Fibroblast of lung (primary cell): Measurements from ENCODE around the gene CAPZB.

Experiments used
- CTCF ChIP-seq, 2 donors: IDR thresholded peaks in 1 of 2; conservative IDR thresholded peaks in 1 of 2; 1 replicate in 1 of 2; 2 replicates in 1 of 2; pipeline ENCODE4 v1.5.1; 2011 to 2012; ENCODE audit warnings: low read length in 2 of 2, control low read depth in 1 of 2, inconsistent platforms in 1 of 2, low read depth in 1 of 2, mild to moderate bottlenecking in 1 of 2
- EZH2 ChIP-seq: IDR thresholded peaks from 2 replicates; pipeline ENCODE4 v1.5.1; 2012; ENCODE audit warnings: low read length, control low read depth, mild to moderate bottlenecking; ENCODE audit errors: missing control alignments

DNA sequence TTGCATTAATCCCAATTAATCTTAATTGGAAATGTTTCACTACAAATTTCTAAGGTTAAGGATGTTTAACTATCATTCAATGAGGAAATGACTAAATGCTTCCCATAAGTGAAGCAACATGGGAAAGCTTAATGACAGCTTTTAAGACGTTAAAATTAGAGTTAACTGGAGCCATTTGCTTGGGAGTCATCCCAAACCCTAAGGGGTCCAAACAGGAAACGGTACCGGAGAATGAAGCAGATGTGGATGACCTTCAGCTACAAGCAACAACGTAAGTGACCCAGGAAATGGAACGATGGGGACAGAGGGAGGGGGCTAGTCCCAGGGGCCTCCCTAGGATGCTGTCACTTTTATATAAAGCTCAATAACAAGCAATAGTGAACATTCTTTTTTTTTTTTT is 62.2 kb downstream of the CAPZB start:
- TF ChIP-seq CTCF (conservative IDR thresholded peaks at IDR 0.05 in 1 of 2, IDR thresholded peaks at IDR 0.05 in 1 of 2; ENCODE audit: low read depth in 1 of 2, low read length in 2 of 2) (no peak), EZH2 (no peak)
